ENCODE data around the gene CTXN2. TPM values are rescaled to one million over a fixed set of nuclear protein-coding genes. Genes with fewer than 3 reads are reported as not detected.

CTXN2 gene
- total RNA-seq, 1 donor = not detected

DNA sequence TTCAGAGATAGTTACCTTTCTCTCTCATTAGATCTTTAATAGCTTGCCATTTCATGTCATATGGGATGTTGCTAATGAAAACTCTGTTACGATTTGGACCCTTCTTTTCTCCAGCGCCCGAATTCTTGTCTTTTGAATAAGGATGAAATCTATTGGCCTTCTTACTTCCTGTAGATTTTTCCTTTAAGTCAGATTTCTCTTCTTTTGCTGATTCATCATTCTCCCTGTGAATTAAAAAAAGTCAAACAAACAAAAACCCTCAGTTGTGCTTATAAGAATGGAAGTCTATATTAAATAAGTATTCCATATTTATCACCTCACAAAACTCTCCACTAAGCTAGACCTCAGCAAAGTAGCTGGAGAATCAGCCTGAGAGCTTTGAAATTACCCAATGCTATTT, 22.8 kb upstream of the CTXN2 start:
- DNase-seq (ENCODE audit: low read depth) = no peak
- TF ChIP-seq CTCF (IDR thresholded peaks at IDR 0.05; ENCODE audit: insufficient read depth, low read depth, low read length) = no peak
- no peak overlapping the region for H3K4me3 ChIP-seq (ENCODE audit: low read depth, low read length)

DNA sequence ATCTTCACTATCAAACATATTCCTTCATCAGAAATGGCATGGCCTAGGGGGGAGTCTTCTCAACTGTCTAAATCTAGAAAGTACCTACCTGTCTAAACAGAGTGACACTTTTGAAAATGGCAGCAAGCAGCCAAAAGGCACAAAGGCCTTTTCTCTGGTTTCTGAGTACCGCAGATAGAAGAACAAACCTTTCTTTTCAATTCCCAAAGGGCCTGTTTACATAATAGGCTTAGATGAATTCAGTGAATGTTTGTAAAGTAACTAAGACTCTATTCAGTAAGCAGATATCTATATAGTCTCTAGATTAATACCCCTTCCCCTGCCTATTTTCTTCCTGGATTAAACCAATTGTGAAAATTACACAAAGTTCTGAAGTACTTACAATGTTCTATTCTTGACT, 20.5 kb upstream of the CTXN2 start:
- TF ChIP-seq CTCF (IDR thresholded peaks at IDR 0.05; ENCODE audit: insufficient read depth, low read depth, low read length) = no peak
- H3K4me3 ChIP-seq (ENCODE audit: low read depth, low read length) = no peak overlapping the region
- no peak for DNase-seq (ENCODE audit: low read depth)

GRCh38 chr15:48175126-48175525, 16.3 kb upstream of the CTXN2 start:
- H3K4me3 ChIP-seq (ENCODE audit: low read depth, low read length) = no peak overlapping the region
- no peak for DNase-seq (ENCODE audit: low read depth)
- TF ChIP-seq CTCF (IDR thresholded peaks at IDR 0.05; ENCODE audit: insufficient read depth, low read depth, low read length) = no peak

- H3K4me3 ChIP-seq (ENCODE audit: low read depth, low read length) = no peak overlapping the region
- no peak for TF ChIP-seq CTCF (IDR thresholded peaks at IDR 0.05; ENCODE audit: insufficient read depth, low read depth, low read length)
- no peak for DNase-seq (ENCODE audit: low read depth)
These were observed 15.4 kb upstream of the CTXN2 start for GRCh38 chr15:48176112-48176511.

- no peak for TF ChIP-seq CTCF (IDR thresholded peaks at IDR 0.05; ENCODE audit: insufficient read depth, low read depth, low read length)
- H3K4me3 ChIP-seq (ENCODE audit: low read depth, low read length) = no peak overlapping the region
- no peak for DNase-seq (ENCODE audit: low read depth)
These were observed 14.5 kb upstream of the CTXN2 start for GRCh38 chr15:48176957-48177356.

DNA sequence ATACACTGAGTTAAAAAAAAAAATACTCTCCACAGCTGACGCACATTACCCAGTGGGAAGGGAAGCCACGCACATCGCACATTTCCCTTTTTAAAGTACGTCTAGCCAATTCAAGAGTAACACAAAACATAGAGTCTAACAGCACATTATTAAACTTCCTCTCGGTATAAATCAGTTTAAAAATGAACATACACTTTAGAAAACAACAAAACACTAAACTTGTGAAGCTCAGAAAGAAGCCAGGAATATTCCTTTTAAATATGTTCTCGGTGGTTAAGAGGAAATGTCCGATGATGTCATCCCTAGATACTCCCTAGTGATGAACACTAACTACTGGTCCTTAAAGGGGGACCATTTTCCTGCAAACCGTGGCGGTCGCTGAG, 14.1 kb upstream of the CTXN2 start:
- DNase-seq (ENCODE audit: low read depth) = peak; percentile 33
- peak overlapping the region; percentile 59 for H3K4me3 ChIP-seq (ENCODE audit: low read depth, low read length)
- TF ChIP-seq CTCF (IDR thresholded peaks at IDR 0.05; ENCODE audit: insufficient read depth, low read depth, low read length) = no peak

All from fibroblast of villous mesenchyme (primary cell).